Osteoblast (primary cell): ENCODE results near the gene DBNL. TPM values are rescaled to one million over a fixed set of nuclear protein-coding genes. Genes with fewer than 3 reads are reported as not detected.

Source experiments
- DNase-seq: peaks from one replicate; pipeline ENCODE4 v3.0.0; 2011; ENCODE audit warnings: low spot score, mixed read lengths; ENCODE audit not compliant: insufficient read length; ENCODE audit errors: missing footprints
- H2AFZ ChIP-seq: 2 replicates; pipeline ENCODE4 v1.6.0; 2011; ENCODE audit warnings: mild to moderate bottlenecking, low read length
- H3K27ac ChIP-seq: 2 replicates; pipeline ENCODE4 v1.5.1; 2011; ENCODE audit warnings: mild to moderate bottlenecking, low read depth, low read length, moderate library complexity
- H3K27me3 ChIP-seq: 2 replicates; pipeline ENCODE4 v1.6.0; 2012; ENCODE audit warnings: mild to moderate bottlenecking, control low read depth, inconsistent platforms, low read length, moderate library complexity; ENCODE audit not compliant: insufficient read depth
- H3K36me3 ChIP-seq: 2 replicates; pipeline ENCODE4 v1.5.1; 2011; ENCODE audit warnings: mild to moderate bottlenecking, low read length, control low read depth, moderate library complexity; ENCODE audit not compliant: insufficient read depth
- H3K4me1 ChIP-seq: 2 replicates; pipeline ENCODE4 v1.5.1; 2011; ENCODE audit warnings: mild to moderate bottlenecking, low read length, control low read depth, moderate library complexity; ENCODE audit not compliant: insufficient read depth
- H3K4me2 ChIP-seq: 2 replicates; pipeline ENCODE4 v1.6.0; 2011; ENCODE audit warnings: mild to moderate bottlenecking, low read length; ENCODE audit not compliant: insufficient read depth
- H3K4me3 ChIP-seq: fragments of 200-600 bp; sonication (generic); 3 replicates; pipeline ENCODE4 v1.5.1; 2012; ENCODE audit warnings: mild to moderate bottlenecking, low read length, inconsistent platforms; ENCODE audit not compliant: insufficient read depth
- H3K79me2 ChIP-seq: 2 replicates; pipeline ENCODE4 v1.6.0; 2012; ENCODE audit warnings: mild to moderate bottlenecking, low read length, control low read depth, inconsistent platforms; ENCODE audit not compliant: insufficient read depth
- H3K9me3 ChIP-seq: 2 replicates; pipeline ENCODE4 v1.5.1; 2011; ENCODE audit warnings: low read depth, low read length, control low read depth
- H4K20me1 ChIP-seq: 2 replicates; pipeline ENCODE4 v1.6.0; 2012; ENCODE audit warnings: mild to moderate bottlenecking, low read length, control low read depth; ENCODE audit not compliant: insufficient read depth
- total RNA-seq: library from RNA; depleted of rRNA; stranded (reverse); fragments of >200 nt; gene quantifications from 2 replicates; pipeline ENCODE4 v1.2.3, GENCODE V29; 2012
- TF ChIP-seq, protein P1 (sequence below): IDR thresholded peaks from 2 replicates; pipeline ENCODE4 v1.5.1; 2011; ENCODE audit warnings: mild to moderate bottlenecking, low read depth, low read length, moderate library complexity; ENCODE audit errors: extremely low read depth

DBNL gene
- total RNA-seq, 1 donor = 105 TPM

DNA sequence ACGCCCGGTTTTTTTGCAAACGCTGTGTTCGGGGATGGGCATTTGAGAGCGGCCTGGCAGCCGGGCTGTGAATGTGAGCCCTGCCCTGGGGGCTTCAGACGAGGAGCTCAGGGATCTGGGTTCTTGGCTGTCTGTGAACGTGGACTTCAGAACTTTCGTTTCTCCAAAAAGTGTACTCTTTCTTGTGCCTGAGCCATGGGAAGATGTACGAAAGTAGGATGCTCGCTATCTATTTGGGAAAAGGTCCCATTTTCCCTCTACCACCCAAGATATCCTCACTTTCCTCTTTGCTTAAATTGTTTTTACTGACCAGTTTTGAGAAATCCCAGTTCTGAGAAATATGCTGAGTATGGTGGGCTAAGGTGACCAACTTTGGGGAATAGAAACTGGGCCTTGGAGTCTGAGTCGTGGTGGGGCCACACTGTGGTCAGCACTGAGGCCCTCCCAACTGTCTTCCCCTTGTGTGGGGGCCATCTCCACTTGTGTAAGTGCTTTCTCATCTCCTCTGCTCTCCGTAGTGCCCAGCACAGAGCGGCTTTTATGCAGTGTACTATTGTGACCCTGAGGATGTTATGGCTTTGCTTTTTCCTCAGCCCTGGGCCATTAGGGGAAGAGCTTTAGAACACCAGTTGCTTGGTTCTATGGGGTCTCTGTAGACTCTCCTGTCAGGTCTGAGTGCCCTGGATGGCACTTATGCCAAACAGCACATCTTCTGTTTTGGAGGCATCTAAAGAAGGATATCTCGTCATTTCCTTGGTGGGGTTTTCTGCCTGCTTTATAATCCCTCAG lies 918 bp downstream of the DBNL start:
- H2AFZ ChIP-seq = peak overlapping the region; percentile 83
- no peaks in the 10 kb centered on the region for H3K9me3 ChIP-seq
- peak overlapping the region; percentile 42 for H3K27ac ChIP-seq
- H3K27me3 ChIP-seq = no peaks in the 10 kb centered on the region
- H4K20me1 ChIP-seq = peaks cover 39% of the 10 kb centered on the region
- H3K36me3 ChIP-seq = peaks cover 16% of the 10 kb centered on the region
- peak; percentile 83 for DNase-seq
- H3K4me1 ChIP-seq = peaks cover 16% of the 10 kb centered on the region
- peaks cover 64% of the 10 kb centered on the region for H3K79me2 ChIP-seq
- TF ChIP-seq, protein P1, sequence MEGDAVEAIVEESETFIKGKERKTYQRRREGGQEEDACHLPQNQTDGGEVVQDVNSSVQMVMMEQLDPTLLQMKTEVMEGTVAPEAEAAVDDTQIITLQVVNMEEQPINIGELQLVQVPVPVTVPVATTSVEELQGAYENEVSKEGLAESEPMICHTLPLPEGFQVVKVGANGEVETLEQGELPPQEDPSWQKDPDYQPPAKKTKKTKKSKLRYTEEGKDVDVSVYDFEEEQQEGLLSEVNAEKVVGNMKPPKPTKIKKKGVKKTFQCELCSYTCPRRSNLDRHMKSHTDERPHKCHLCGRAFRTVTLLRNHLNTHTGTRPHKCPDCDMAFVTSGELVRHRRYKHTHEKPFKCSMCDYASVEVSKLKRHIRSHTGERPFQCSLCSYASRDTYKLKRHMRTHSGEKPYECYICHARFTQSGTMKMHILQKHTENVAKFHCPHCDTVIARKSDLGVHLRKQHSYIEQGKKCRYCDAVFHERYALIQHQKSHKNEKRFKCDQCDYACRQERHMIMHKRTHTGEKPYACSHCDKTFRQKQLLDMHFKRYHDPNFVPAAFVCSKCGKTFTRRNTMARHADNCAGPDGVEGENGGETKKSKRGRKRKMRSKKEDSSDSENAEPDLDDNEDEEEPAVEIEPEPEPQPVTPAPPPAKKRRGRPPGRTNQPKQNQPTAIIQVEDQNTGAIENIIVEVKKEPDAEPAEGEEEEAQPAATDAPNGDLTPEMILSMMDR = no peak
- H3K4me2 ChIP-seq = peak overlapping the region; percentile 100
- H3K4me3 ChIP-seq = peak overlapping the region; percentile 99

DNA sequence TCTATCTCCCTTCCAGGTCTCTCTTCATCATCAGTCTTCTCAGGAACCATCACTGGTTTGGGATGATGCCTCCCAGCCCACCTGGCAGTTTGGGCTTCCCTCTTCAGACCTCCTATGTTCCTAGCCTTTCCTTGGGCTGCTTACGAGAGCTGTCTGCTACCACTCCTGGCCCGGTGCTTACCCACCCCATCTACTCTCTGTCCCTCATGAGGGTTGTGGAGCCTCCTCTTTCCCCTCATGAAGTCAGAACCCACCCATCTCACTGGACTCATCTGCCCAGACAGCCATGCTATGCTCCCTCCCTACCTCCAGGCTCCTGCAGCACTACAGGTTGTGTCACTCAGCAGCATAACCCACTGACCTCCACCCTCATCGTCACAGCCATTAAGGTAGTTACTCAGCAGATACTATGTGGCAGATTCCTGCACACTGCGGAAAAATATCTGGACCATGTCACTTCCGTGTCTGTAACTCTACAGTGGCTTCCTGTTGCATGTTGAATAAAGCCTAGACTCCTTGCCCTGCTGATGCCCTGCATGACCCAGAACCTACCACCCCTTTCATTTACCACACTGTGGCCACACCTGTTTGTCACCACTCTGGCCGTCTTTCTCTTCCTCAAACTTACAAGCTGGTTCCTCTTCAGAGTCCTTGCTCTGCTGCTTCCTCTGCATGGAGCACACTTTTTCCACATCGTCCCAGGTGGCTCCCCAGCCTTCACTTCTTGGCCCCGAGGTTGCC lies 2.0 kb downstream of the DBNL start:
- peaks cover 74% of the 10 kb centered on the region for H3K79me2 ChIP-seq
- H3K4me1 ChIP-seq = peaks cover 16% of the 10 kb centered on the region
- H4K20me1 ChIP-seq = peaks cover 40% of the 10 kb centered on the region
- no peaks in the 10 kb centered on the region for H3K9me3 ChIP-seq
- no peak overlapping the region for H3K27ac ChIP-seq
- peak overlapping the region; percentile 100 for H3K4me2 ChIP-seq
- TF ChIP-seq, protein P1 = no peak
- no peak overlapping the region for H3K4me3 ChIP-seq
- H3K27me3 ChIP-seq = no peaks in the 10 kb centered on the region
- peak; percentile 76 for DNase-seq
- no peak overlapping the region for H2AFZ ChIP-seq
- peaks cover 26% of the 10 kb centered on the region for H3K36me3 ChIP-seq

DNA sequence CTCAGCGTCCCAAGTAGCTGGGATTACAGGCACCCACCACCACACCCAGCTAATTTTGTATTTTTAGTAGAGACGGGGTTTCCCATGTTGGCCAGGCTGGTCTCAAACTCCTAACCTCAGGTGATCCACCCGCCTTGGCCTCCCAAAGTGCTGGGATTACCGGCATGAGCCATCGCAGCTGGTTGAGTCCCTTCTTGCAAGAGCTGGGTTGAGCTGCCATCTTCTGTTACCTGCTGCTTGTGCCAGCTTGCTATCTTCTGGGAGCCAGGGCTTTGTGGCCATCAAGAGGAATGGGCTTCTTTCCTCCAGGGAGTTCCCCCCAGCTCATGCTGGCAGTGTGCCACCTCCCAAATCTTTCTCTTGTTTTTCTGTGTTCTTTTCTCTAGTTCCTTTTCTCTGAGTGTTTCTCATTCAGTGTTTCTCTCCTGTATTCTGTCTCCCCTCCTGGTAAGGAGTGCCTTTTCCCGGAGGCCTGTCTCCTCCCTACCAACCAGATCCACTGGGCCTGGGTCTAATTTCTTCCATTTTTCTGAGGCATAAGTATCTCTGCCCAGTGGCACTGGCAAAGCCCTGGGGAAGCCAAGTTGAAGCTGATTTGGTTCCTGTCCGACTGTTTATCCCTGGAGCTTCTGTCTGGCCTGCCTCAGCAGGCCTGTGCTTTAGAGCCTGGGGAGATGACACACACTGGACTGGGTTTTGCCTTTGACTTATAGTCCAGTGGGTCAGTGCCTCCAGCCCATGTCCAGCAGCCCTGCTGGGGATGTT lies 3.7 kb downstream of the DBNL start:
- peaks cover 16% of the 10 kb centered on the region for H3K4me1 ChIP-seq
- H2AFZ ChIP-seq = no peak overlapping the region
- DNase-seq = peak; percentile 72
- no peak overlapping the region for H3K4me2 ChIP-seq
- no peaks in the 10 kb centered on the region for H3K9me3 ChIP-seq
- H3K36me3 ChIP-seq = peaks cover 41% of the 10 kb centered on the region
- H3K27me3 ChIP-seq = no peaks in the 10 kb centered on the region
- peaks cover 88% of the 10 kb centered on the region for H3K79me2 ChIP-seq
- no peak overlapping the region for H3K4me3 ChIP-seq
- TF ChIP-seq, protein P1 = no peak
- no peak overlapping the region for H3K27ac ChIP-seq
- H4K20me1 ChIP-seq = peaks cover 49% of the 10 kb centered on the region
